Liver (tissue), 9 donors: ENCODE measurements around the gene GREM2. TPM values are rescaled to one million over a fixed set of nuclear protein-coding genes. Genes with fewer than 3 reads are reported as not detected.

ENCODE experiments used
- DNase-seq: peaks from one replicate; pipeline ENCODE4 v3.0.0-alpha.2; 2017; ENCODE audit warnings: low spot score
- H3K27ac ChIP-seq, 2 donors: one replicate each; pipeline ENCODE4 v1.7.0; 2013; ENCODE audit warnings: inconsistent platforms in 2 of 2, low read length in 2 of 2, control low read depth in 1 of 2, low read depth in 1 of 2, mild to moderate bottlenecking in 1 of 2
- H3K27me3 ChIP-seq, 4 donors: one replicate each; pipeline versions ENCODE4 v1.6.1 to v1.7.0; 2013; ENCODE audit warnings: low read length in 3 of 4, inconsistent platforms in 1 of 4, mild to moderate bottlenecking in 1 of 4, moderate library complexity in 1 of 4; ENCODE audit not compliant: control insufficient read depth in 4 of 4, insufficient read depth in 4 of 4
- H3K36me3 ChIP-seq, 4 donors: one replicate each; pipeline versions ENCODE4 v1.6.1 to v1.7.0; 2013; ENCODE audit warnings: low read length in 3 of 4, mild to moderate bottlenecking in 3 of 4, low read depth in 1 of 4, moderate library complexity in 1 of 4; ENCODE audit not compliant: control insufficient read depth in 4 of 4, insufficient read depth in 3 of 4
- H3K4me1 ChIP-seq, 4 donors: one replicate each; pipeline versions ENCODE4 v1.6.1 to v1.7.0; 2013; ENCODE audit warnings: low read length in 3 of 4, mild to moderate bottlenecking in 3 of 4, moderate library complexity in 1 of 4; ENCODE audit not compliant: control insufficient read depth in 4 of 4, insufficient read depth in 4 of 4
- H3K4me3 ChIP-seq, 3 donors: one replicate each; pipeline versions ENCODE4 v1.6.1 to v1.7.0; 2013; ENCODE audit warnings: low read length in 3 of 3, control low read depth in 1 of 3, low read depth in 1 of 3, mild to moderate bottlenecking in 1 of 3
- H3K9ac ChIP-seq, 2 donors: one replicate each; pipeline ENCODE4 v1.7.0; 2013; ENCODE audit warnings: low read length in 2 of 2, mild to moderate bottlenecking in 2 of 2, moderate library complexity in 2 of 2, control low read depth in 1 of 2, low read depth in 1 of 2
- H3K9me3 ChIP-seq, 4 donors: one replicate each; pipeline versions ENCODE4 v1.6.1 to v1.7.0; 2013; ENCODE audit warnings: low read length in 3 of 4; ENCODE audit not compliant: control insufficient read depth in 4 of 4
- EGR1 ChIP-seq, 2 donors: IDR thresholded peaks; 2 replicates each; pipeline ENCODE4 v1.6.1; 2016 to 2018; ENCODE audit warnings: antibody characterized with exemption in 2 of 2, low read depth in 2 of 2
- FOXA1 ChIP-seq: IDR thresholded peaks from 2 replicates; pipeline ENCODE4 v1.6.1; 2016; ENCODE audit warnings: antibody characterized with exemption
- FOXA2 ChIP-seq: IDR thresholded peaks from 2 replicates; pipeline ENCODE4 v1.6.1; 2016; ENCODE audit warnings: antibody characterized with exemption
- HNF4G ChIP-seq: IDR thresholded peaks from 2 replicates; pipeline ENCODE4 v1.6.1; 2016; ENCODE audit warnings: antibody characterized with exemption
- JUND ChIP-seq, 2 donors: IDR thresholded peaks; 2 replicates each; pipeline ENCODE4 v1.6.1; 2016; ENCODE audit warnings: antibody characterized with exemption in 2 of 2
- NR2F2 ChIP-seq: IDR thresholded peaks from 2 replicates; pipeline ENCODE4 v1.6.1; 2016; ENCODE audit warnings: antibody characterized with exemption
- RAD21 ChIP-seq, 2 donors: IDR thresholded peaks; 2 replicates each; pipeline ENCODE4 v1.6.1; 2016; ENCODE audit warnings: antibody characterized with exemption in 2 of 2, mild to moderate bottlenecking in 2 of 2
- SP1 ChIP-seq: IDR thresholded peaks from 2 replicates; pipeline ENCODE4 v1.6.1; 2018; ENCODE audit warnings: antibody characterized with exemption, mild to moderate bottlenecking
- TAF1 ChIP-seq: conservative IDR thresholded peaks from 2 replicates; pipeline ENCODE4 v1.6.1; 2016; ENCODE audit warnings: antibody characterized with exemption, mild to moderate bottlenecking
- YY1 ChIP-seq: IDR thresholded peaks from 2 replicates; pipeline ENCODE4 v1.6.1; 2016; ENCODE audit warnings: antibody characterized with exemption, mild to moderate bottlenecking
- WGBS: extraction: QIAGEN DNeasy Blood & Tissue Kit; methylation state at CpG from one replicate; pipeline ENCODE4 v1.1.7; 2013; 5-methylcytosine and 5-hydroxymethylcytosine counted together
- polyA plus RNA-seq, 2 donors: library from polyadenylated mRNA; stranded (reverse) in 1 of 2; unstranded in 1 of 2; fragments of 200-250 nt in 1 of 2; fragments of >200 nt in 1 of 2; fragmentation: Nextera tagmentation in 1 of 2; extraction: Ambion mirVana in 1 of 2; gene quantifications; one replicate each; pipeline versions ENCODE4 v1.2.1 to v1.2.3, GENCODE V29; 2013 to 2015
- total RNA-seq, 2 donors: library from RNA; depleted of rRNA; stranded (reverse); fragments of >200 nt; gene quantifications; one replicate each; pipeline ENCODE4 v1.2.3, GENCODE V29; 2014
- TF ChIP-seq, protein P1 (sequence below): IDR thresholded peaks from 2 replicates; pipeline ENCODE4 v1.6.1; 2016; ENCODE audit warnings: antibody characterized with exemption, mild to moderate bottlenecking
- TF ChIP-seq, protein P2 (sequence below): IDR thresholded peaks from 2 replicates; pipeline ENCODE4 v1.6.1; 2016; ENCODE audit warnings: antibody characterized with exemption
- TF ChIP-seq, protein P3 (sequence below): IDR thresholded peaks from 2 replicates; pipeline ENCODE4 v1.6.1; 2016; ENCODE audit warnings: antibody characterized with exemption
- TF ChIP-seq, protein P4 (sequence below): IDR thresholded peaks from 2 replicates; pipeline ENCODE4 v1.6.1; 2016; ENCODE audit warnings: antibody characterized with exemption
- donor health status: healthy.
- donor health status: healthy.
- donor health status: healthy.
- donor health status: healthy.
- donor health status: healthy.

Gene GREM2
- total and polyA plus RNA-seq, 4 donors = 0.19 to 19.5 (median 4.3) TPM

DNA sequence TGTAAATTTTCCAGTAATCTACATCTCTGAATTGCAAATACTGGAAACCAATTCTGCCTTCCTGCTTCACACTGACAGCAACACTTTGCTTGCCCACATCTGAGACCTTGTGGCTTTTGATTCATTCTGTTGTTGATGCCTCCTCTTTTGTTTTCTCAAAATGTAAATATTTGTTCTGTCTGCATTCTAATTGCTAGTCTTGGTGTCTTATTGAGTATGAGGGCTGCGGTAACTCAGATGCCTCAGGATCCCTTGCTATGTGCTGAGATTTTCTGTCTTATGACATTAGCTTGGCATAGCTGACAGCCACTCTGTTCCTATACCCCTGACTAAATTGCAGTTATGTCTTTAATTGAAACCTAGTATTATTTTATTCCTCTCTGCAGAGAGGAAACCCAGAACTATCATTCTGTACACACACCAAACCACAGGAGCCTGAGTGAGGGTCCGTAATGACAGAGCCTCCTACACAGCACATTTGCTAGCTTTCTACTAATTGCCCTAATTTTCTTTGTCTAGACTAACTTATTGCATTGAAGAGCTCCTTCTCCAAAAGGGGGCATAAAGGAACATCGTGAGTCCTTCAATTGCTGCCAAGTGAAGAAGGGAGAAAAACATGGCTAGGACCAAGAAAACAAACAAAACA is 72.1 kb downstream of the GREM2 start:
- H3K27me3 ChIP-seq = no peaks in the 10 kb centered on the region
- H3K9ac ChIP-seq = no peak overlapping the region
- no peak overlapping the region for H3K27ac ChIP-seq
- TF ChIP-seq YY1 (no peak), RAD21 (IDR thresholded peaks at IDR 0.05) (no peak), FOXA1 (no peak), TAF1 (no peak), JUND (IDR thresholded peaks at IDR 0.05) (no peak), NR2F2 (no peak), HNF4G (no peak), EGR1 (IDR thresholded peaks at IDR 0.05; ENCODE audit: low read depth in 2 of 2) (no peak), FOXA2 (no peak), SP1 (no peak)
- TF ChIP-seq, protein P1, sequence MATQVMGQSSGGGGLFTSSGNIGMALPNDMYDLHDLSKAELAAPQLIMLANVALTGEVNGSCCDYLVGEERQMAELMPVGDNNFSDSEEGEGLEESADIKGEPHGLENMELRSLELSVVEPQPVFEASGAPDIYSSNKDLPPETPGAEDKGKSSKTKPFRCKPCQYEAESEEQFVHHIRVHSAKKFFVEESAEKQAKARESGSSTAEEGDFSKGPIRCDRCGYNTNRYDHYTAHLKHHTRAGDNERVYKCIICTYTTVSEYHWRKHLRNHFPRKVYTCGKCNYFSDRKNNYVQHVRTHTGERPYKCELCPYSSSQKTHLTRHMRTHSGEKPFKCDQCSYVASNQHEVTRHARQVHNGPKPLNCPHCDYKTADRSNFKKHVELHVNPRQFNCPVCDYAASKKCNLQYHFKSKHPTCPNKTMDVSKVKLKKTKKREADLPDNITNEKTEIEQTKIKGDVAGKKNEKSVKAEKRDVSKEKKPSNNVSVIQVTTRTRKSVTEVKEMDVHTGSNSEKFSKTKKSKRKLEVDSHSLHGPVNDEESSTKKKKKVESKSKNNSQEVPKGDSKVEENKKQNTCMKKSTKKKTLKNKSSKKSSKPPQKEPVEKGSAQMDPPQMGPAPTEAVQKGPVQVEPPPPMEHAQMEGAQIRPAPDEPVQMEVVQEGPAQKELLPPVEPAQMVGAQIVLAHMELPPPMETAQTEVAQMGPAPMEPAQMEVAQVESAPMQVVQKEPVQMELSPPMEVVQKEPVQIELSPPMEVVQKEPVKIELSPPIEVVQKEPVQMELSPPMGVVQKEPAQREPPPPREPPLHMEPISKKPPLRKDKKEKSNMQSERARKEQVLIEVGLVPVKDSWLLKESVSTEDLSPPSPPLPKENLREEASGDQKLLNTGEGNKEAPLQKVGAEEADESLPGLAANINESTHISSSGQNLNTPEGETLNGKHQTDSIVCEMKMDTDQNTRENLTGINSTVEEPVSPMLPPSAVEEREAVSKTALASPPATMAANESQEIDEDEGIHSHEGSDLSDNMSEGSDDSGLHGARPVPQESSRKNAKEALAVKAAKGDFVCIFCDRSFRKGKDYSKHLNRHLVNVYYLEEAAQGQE = no peak
- TF ChIP-seq, protein P2, sequence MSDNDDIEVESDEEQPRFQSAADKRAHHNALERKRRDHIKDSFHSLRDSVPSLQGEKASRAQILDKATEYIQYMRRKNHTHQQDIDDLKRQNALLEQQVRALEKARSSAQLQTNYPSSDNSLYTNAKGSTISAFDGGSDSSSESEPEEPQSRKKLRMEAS = no peak
- TF ChIP-seq, protein P3, sequence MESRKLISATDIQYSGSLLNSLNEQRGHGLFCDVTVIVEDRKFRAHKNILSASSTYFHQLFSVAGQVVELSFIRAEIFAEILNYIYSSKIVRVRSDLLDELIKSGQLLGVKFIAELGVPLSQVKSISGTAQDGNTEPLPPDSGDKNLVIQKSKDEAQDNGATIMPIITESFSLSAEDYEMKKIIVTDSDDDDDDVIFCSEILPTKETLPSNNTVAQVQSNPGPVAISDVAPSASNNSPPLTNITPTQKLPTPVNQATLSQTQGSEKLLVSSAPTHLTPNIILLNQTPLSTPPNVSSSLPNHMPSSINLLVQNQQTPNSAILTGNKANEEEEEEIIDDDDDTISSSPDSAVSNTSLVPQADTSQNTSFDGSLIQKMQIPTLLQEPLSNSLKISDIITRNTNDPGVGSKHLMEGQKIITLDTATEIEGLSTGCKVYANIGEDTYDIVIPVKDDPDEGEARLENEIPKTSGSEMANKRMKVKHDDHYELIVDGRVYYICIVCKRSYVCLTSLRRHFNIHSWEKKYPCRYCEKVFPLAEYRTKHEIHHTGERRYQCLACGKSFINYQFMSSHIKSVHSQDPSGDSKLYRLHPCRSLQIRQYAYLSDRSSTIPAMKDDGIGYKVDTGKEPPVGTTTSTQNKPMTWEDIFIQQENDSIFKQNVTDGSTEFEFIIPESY = no peak
- WGBS = 63% methylated on average over 3 of the region's 3 CpGs
- DNase-seq = no peak
- H3K4me3 ChIP-seq = no peak overlapping the region
- peaks cover 0 to under 1% (median 0%) of the 10 kb centered on the region in 4 donors for H3K4me1 ChIP-seq
- no peaks in the 10 kb centered on the region for H3K36me3 ChIP-seq
- no peaks in the 10 kb centered on the region for H3K9me3 ChIP-seq

DNA sequence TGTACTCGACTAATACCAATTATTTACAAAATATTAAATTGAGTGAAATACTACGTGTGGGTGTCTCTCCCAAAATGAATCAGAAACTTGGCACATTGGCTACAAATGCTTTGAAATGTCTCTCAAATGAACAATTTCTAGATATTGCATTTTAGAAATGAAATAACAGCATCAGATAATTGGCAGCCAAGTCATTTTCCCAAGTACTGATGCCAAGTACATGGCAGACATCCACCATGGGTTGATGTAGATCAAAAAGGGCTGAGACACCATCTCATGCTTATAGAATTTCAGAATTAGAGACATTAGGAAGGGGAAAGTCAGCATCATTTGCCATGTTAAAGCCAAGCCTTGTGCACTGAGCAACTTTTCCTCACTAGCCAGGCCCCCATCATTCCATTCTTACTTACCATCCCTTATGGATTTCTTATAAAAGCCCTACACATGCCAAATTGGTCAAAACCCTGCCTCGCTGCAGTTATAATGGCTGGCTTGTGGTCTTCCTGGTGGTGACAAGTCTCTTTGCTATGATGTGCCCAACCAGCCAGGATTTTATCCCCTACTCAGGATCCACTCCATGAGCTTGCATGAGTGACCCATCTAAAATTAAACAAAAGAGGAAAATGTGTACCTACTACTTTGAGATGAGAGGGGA is 73.1 kb downstream of the GREM2 start:
- Histone ChIP-seq H3K27ac (no peak overlapping the region), H3K9me3 (no peaks in the 10 kb centered on the region), H3K4me1 (no peaks in the 10 kb centered on the region), H3K9ac (no peak overlapping the region), H3K4me3 (no peak overlapping the region), H3K27me3 (no peaks in the 10 kb centered on the region), H3K36me3 (no peaks in the 10 kb centered on the region)
- no peak for DNase-seq
- TF ChIP-seq, protein P4, sequence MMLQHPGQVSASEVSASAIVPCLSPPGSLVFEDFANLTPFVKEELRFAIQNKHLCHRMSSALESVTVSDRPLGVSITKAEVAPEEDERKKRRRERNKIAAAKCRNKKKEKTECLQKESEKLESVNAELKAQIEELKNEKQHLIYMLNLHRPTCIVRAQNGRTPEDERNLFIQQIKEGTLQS = no peak
- 89% methylated on average over 3 of the region's 3 CpGs for WGBS
